Stomach (tissue), 4 donors: Measurements from ENCODE around the gene LAMB4.

Experiments used
- EP300 ChIP-seq: sonication (generic); formaldehyde crosslinking; IDR thresholded peaks from one replicate; pipeline ENCODE4 v1.6.1; 2017; ENCODE audit warnings: antibody characterized with exemption
- POLR2A ChIP-seq, 4 donors: fragments of 450-650 bp; IDR thresholded peaks; one replicate each; pipeline ENCODE4 v1.6.1; 2016; ENCODE audit warnings: antibody characterized with exemption in 4 of 4, control low read depth in 2 of 4, mild to moderate bottlenecking in 1 of 4, moderate library complexity in 1 of 4
- POLR2AphosphoS5 ChIP-seq, 3 donors: sonication (generic); formaldehyde crosslinking; IDR thresholded peaks; one replicate each; pipeline ENCODE4 v1.6.1; 2016; ENCODE audit warnings: antibody characterized with exemption in 3 of 3
- TF ChIP-seq, protein P1 (sequence below), 7 experiments: fragments of 450-650 bp in 4 of 7; fragments of 200-600 bp in 3 of 7; sonication (generic) in 3 of 7; IDR thresholded peaks; one replicate each; pipeline ENCODE4 v1.5.1; 2016 to 2019; ENCODE audit warnings: antibody characterized with exemption in 7 of 7, control low read depth in 2 of 7, mild to moderate bottlenecking in 1 of 7

DNA sequence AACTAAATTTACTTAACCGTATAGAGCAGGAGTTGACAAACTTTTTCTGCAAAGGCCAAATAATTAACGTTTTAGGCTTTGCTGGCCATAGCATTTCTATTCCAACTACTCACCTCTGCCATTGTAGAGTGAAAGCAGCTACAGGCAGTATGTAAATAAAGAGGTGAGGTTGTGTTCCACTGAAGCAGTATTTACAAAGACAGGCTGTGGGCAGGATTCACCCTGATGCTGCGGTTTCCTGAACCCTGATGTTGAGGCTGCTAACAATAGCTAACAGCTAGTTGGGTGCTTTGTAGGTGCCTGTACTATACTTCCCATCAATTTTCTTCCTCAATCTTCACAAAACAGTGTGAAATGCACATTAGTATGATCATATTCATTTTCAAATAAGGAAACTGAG is 80.2 kb downstream of the LAMB4 start:
- no peak for TF ChIP-seq POLR2A (IDR thresholded peaks at IDR 0.05)
- no peak for TF ChIP-seq POLR2AphosphoS5 (IDR thresholded peaks at IDR 0.05)
- TF ChIP-seq, protein P1, sequence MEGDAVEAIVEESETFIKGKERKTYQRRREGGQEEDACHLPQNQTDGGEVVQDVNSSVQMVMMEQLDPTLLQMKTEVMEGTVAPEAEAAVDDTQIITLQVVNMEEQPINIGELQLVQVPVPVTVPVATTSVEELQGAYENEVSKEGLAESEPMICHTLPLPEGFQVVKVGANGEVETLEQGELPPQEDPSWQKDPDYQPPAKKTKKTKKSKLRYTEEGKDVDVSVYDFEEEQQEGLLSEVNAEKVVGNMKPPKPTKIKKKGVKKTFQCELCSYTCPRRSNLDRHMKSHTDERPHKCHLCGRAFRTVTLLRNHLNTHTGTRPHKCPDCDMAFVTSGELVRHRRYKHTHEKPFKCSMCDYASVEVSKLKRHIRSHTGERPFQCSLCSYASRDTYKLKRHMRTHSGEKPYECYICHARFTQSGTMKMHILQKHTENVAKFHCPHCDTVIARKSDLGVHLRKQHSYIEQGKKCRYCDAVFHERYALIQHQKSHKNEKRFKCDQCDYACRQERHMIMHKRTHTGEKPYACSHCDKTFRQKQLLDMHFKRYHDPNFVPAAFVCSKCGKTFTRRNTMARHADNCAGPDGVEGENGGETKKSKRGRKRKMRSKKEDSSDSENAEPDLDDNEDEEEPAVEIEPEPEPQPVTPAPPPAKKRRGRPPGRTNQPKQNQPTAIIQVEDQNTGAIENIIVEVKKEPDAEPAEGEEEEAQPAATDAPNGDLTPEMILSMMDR (IDR thresholded peaks at IDR 0.05) = no peak
- TF ChIP-seq EP300 = no peak
